ENCODE data around the gene TDRD5.

- no peak for TF ChIP-seq CTCF (IDR thresholded peaks at IDR 0.05)
- TF ChIP-seq EZH2 (IDR thresholded peaks at IDR 0.05), result no peak
- no peak for TF ChIP-seq EZH2phosphoT487 (IDR thresholded peaks at IDR 0.05)
Measured at GRCh38 chr1:179589509-179589908, 2.1 kb upstream of the TDRD5 start.

All from neural progenitor cell (in vitro differentiated cells).